GM21619 (cell line): ENCODE data around the gene PLEKHG4B.

ENCODE experiments used
- ATAC-seq: cut with Tn5 transposase; IDR thresholded peaks from one replicate; pipeline ENCODE4 v1.9.1; 2021; ENCODE audit not compliant: unreplicated experiment

Gene PLEKHG4B

GRCh38 chr5:167982-168660, 76.2 kb downstream of the PLEKHG4B start:
- no peak for ATAC-seq

- no peak for ATAC-seq
Observed at GRCh38 chr5:169071-169727, 77.2 kb downstream of the PLEKHG4B start.

- no peak for ATAC-seq
Observed at GRCh38 chr5:169728-170094, 77.7 kb downstream of the PLEKHG4B start.

GRCh38 chr5:170971-171800, 79.2 kb downstream of the PLEKHG4B start:
- ATAC-seq, result no peak

GRCh38 chr5:171801-172331, 79.9 kb downstream of the PLEKHG4B start:
- no peak for ATAC-seq

GRCh38 chr5:172421-172820, 80.5 kb downstream of the PLEKHG4B start:
- no peak for ATAC-seq

GRCh38 chr5:172841-173251, 80.9 kb downstream of the PLEKHG4B start:
- no peak for ATAC-seq

- no peak for ATAC-seq
Observed at GRCh38 chr5:173392-174290, 81.7 kb downstream of the PLEKHG4B start.

- ATAC-seq, result no peak
Observed at GRCh38 chr5:174291-174600, 82.3 kb downstream of the PLEKHG4B start.

- no peak for ATAC-seq
Observed at GRCh38 chr5:174876-175465, 83.0 kb downstream of the PLEKHG4B start.

- ATAC-seq, result no peak
Observed at GRCh38 chr5:176296-176823, 84.4 kb downstream of the PLEKHG4B start.

- ATAC-seq, result no peak
Observed at GRCh38 chr5:178110-178509, 86.1 kb downstream of the PLEKHG4B start.

- ATAC-seq, result no peak
Observed at GRCh38 chr5:179401-179800, 87.4 kb downstream of the PLEKHG4B start.

GRCh38 chr5:180286-180918, 88.4 kb downstream of the PLEKHG4B start:
- no peak for ATAC-seq

GRCh38 chr5:181160-181559, 89.2 kb downstream of the PLEKHG4B start:
- no peak for ATAC-seq

- no peak for ATAC-seq
Observed at GRCh38 chr5:181566-181965, 89.6 kb downstream of the PLEKHG4B start.

GRCh38 chr5:182126-182525, 90.2 kb downstream of the PLEKHG4B start:
- no peak for ATAC-seq

- ATAC-seq, result no peak
Observed at GRCh38 chr5:184471-184870, 92.5 kb downstream of the PLEKHG4B start.

GRCh38 chr5:185095-186070, 93.4 kb downstream of the PLEKHG4B start:
- ATAC-seq, result no peak
